Activated effector memory CD4-positive, alpha-beta T cell treated with Interleukin-2 at 50 U/mL for 16 hours (primary cell): ENCODE results near the gene PRPF40B.

Source experiments
- DNase-seq: peaks from one replicate; pipeline ENCODE4 v3.0.0-alpha.2; 2020

The PRPF40B gene

GRCh38 chr12:49636979-49637755 lies 13.8 kb downstream of the PRPF40B start:
- DNase-seq: peak; percentile 31

- no peak for DNase-seq
Observed at GRCh38 chr12:49641748-49642369, 18.5 kb downstream of the PRPF40B start.

- no peak for DNase-seq
Observed at GRCh38 chr12:49642370-49642802, 19.0 kb downstream of the PRPF40B start.

- no peak for DNase-seq
Observed at GRCh38 chr12:49643135-49643534, 19.8 kb downstream of the PRPF40B start.

- no peak for DNase-seq
Observed at GRCh38 chr12:49643961-49644619, 20.7 kb downstream of the PRPF40B start.

- DNase-seq: peak; percentile 68
Observed at GRCh38 chr12:49644620-49644994, 21.2 kb downstream of the PRPF40B start.

GRCh38 chr12:49645146-49646039 lies 22.0 kb downstream of the PRPF40B start:
- no peak for DNase-seq

- no peak for DNase-seq
Observed at GRCh38 chr12:49646331-49646830, 23.0 kb downstream of the PRPF40B start.

- no peak for DNase-seq
Observed at GRCh38 chr12:49646871-49647654, 23.7 kb downstream of the PRPF40B start.

GRCh38 chr12:49647827-49648711 lies 24.7 kb downstream of the PRPF40B start:
- no peak for DNase-seq

- no peak for DNase-seq
Observed at GRCh38 chr12:49648712-49649003, 25.3 kb downstream of the PRPF40B start.

GRCh38 chr12:49649445-49649844 lies 26.1 kb downstream of the PRPF40B start:
- DNase-seq: no peak

- no peak for DNase-seq
Observed at GRCh38 chr12:49649892-49650291, 26.5 kb downstream of the PRPF40B start.

GRCh38 chr12:49651855-49652254 lies 28.5 kb downstream of the PRPF40B start:
- no peak for DNase-seq

- DNase-seq: no peak
Observed at GRCh38 chr12:49652921-49653520, 29.7 kb downstream of the PRPF40B start.

- DNase-seq: no peak
Observed at GRCh38 chr12:49654715-49655114, 31.4 kb downstream of the PRPF40B start.

GRCh38 chr12:49655595-49656236 lies 32.4 kb downstream of the PRPF40B start:
- DNase-seq: no peak

- no peak for DNase-seq
Observed at GRCh38 chr12:49658276-49658675, 34.9 kb downstream of the PRPF40B start.

GRCh38 chr12:49659753-49660152 lies 36.4 kb downstream of the PRPF40B start:
- no peak for DNase-seq

- DNase-seq: no peak
Observed at GRCh38 chr12:49661191-49661590, 37.8 kb downstream of the PRPF40B start.
